Fibroblast of lung (primary cell): Measurements from ENCODE around the gene ZNF618. TPM values are rescaled to one million over a fixed set of nuclear protein-coding genes. Genes with fewer than 3 reads are reported as not detected.

Source experiments
- DNase-seq, 2 donors: peaks; one replicate each; pipeline versions ENCODE4 v3.0.0 to v3.0.0-alpha.2; 2010; ENCODE audit warnings: low read depth in 2 of 2
- H2AFZ ChIP-seq: 2 replicates; pipeline ENCODE4 v1.5.1; 2012; ENCODE audit warnings: low read length, control low read depth, inconsistent platforms
- H3K27ac ChIP-seq: 2 replicates; pipeline ENCODE4 v1.5.1; 2011; ENCODE audit warnings: low read length, control low read depth; ENCODE audit not compliant: insufficient read depth
- H3K27me3 ChIP-seq: 2 replicates; pipeline ENCODE4 v1.5.1; 2011; ENCODE audit warnings: mild to moderate bottlenecking, low read length; ENCODE audit not compliant: control insufficient read depth, insufficient read depth
- H3K36me3 ChIP-seq: 2 replicates; pipeline ENCODE4 v1.5.1; 2011; ENCODE audit warnings: low read length; ENCODE audit not compliant: control insufficient read depth, insufficient read depth
- H3K4me1 ChIP-seq: 2 replicates; pipeline ENCODE4 v1.5.1; 2011; ENCODE audit warnings: low read length; ENCODE audit not compliant: control insufficient read depth, insufficient read depth; ENCODE audit errors: extremely low read depth
- H3K4me2 ChIP-seq: 2 replicates; pipeline ENCODE4 v1.5.1; 2011; ENCODE audit warnings: low read length, control low read depth; ENCODE audit not compliant: insufficient read depth; ENCODE audit errors: extremely low read depth
- H3K4me3 ChIP-seq, 4 experiments: fragments of 200-600 bp in 1 of 4; sonication (generic) in 1 of 4; replicated peaks in 1 of 4; 2 replicates each; pipeline ENCODE4 v1.5.1; 2011 to 2016; ENCODE audit warnings: low read length in 4 of 4, low read depth in 3 of 4, mild to moderate bottlenecking in 3 of 4, control low read depth in 2 of 4, inconsistent platforms in 1 of 4, mixed read lengths in 1 of 4; ENCODE audit not compliant: insufficient read depth in 1 of 4; ENCODE audit errors: control extremely low read depth in 1 of 4
- H3K79me2 ChIP-seq: 2 replicates; pipeline ENCODE4 v1.5.1; 2012; ENCODE audit warnings: mild to moderate bottlenecking, low read length, inconsistent platforms; ENCODE audit not compliant: control insufficient read depth, insufficient read depth
- H3K9ac ChIP-seq: 2 replicates; pipeline ENCODE4 v1.5.1; 2011; ENCODE audit warnings: mild to moderate bottlenecking, low read length, control low read depth; ENCODE audit not compliant: insufficient read depth
- H3K9me3 ChIP-seq: 2 replicates; pipeline ENCODE4 v1.5.1; 2012; ENCODE audit warnings: low read depth, low read length; ENCODE audit not compliant: control insufficient read depth, insufficient read depth
- H4K20me1 ChIP-seq: 2 replicates; pipeline ENCODE4 v1.5.1; 2011; ENCODE audit warnings: low read length; ENCODE audit not compliant: control insufficient read depth, insufficient read depth; ENCODE audit errors: extremely low read depth
- CTCF ChIP-seq, 2 donors: IDR thresholded peaks in 1 of 2; conservative IDR thresholded peaks in 1 of 2; 1 replicate in 1 of 2; 2 replicates in 1 of 2; pipeline ENCODE4 v1.5.1; 2011 to 2012; ENCODE audit warnings: low read length in 2 of 2, control low read depth in 1 of 2, inconsistent platforms in 1 of 2, low read depth in 1 of 2, mild to moderate bottlenecking in 1 of 2
- EZH2 ChIP-seq: IDR thresholded peaks from 2 replicates; pipeline ENCODE4 v1.5.1; 2012; ENCODE audit warnings: low read length, control low read depth, mild to moderate bottlenecking; ENCODE audit errors: missing control alignments
- polyA plus RNA-seq, 2 donors: library from polyadenylated mRNA; depleted of rRNA in 1 of 2; stranded (reverse) in 1 of 2; unstranded in 1 of 2; fragments of >200 nt; gene quantifications; 2 replicates each; pipeline ENCODE4 v1.2.1, GENCODE V29; 2011 to 2012; ENCODE audit warnings: missing spikeins in 1 of 2
- total RNA-seq: library from RNA; depleted of rRNA; stranded (reverse); fragments of >200 nt; gene quantifications from 2 replicates; pipeline ENCODE4 v1.2.1, GENCODE V29; 2014

The ZNF618 gene
- total and polyA plus RNA-seq, 2 donors (not counting 1 experiment from before 2014, with no cell fraction given): 6.6 to 8.6 TPM

- Histone ChIP-seq H3K4me3 (no peak overlapping the region), H3K9ac (no peak overlapping the region), H3K9me3 (no peaks in the 10 kb centered on the region), H4K20me1 (no peaks in the 10 kb centered on the region), H3K36me3 (no peaks in the 10 kb centered on the region), H3K4me2 (no peak overlapping the region), H3K27me3 (no peaks in the 10 kb centered on the region), H3K79me2 (peaks cover 11% of the 10 kb centered on the region), H3K4me1 (peaks cover 32% of the 10 kb centered on the region), H3K27ac (no peak overlapping the region), H2AFZ (no peak overlapping the region)
- peak in 1 of 2 donors; percentile 55 for DNase-seq
- TF ChIP-seq CTCF (conservative IDR thresholded peaks at IDR 0.05 in 1 of 2, IDR thresholded peaks at IDR 0.05 in 1 of 2; ENCODE audit: low read depth in 1 of 2, low read length in 2 of 2) (no peak), EZH2 (no peak)
Measured at GRCh38 chr9:113952676-113953075, 76.6 kb downstream of the ZNF618 start.

DNA sequence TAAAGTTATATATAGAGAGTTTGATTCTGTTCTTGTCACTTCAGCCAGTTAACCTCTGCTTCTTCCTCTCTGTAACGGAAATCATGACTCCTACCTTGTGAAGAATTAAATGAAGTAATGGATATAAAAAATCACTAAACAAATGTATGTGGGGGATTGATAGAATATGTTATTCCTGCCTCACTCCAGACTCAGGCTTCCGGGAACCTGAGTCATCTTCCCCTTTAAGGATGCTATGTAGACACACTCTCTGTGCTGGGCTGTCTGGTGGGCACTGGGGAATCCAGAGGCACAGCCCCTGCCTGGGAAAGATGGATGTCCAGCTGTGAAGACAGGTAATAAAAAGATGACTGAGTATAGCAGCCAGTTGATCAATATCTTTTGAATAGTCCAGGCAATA lies 77.4 kb downstream of the ZNF618 start:
- H3K79me2 ChIP-seq: peaks cover 11% of the 10 kb centered on the region
- H3K36me3 ChIP-seq: no peaks in the 10 kb centered on the region
- peak in 1 of 2 donors; percentile 81 for DNase-seq
- no peaks in the 10 kb centered on the region for H3K9me3 ChIP-seq
- H3K27ac ChIP-seq: no peak overlapping the region
- no peak overlapping the region for H3K9ac ChIP-seq
- no peaks in the 10 kb centered on the region for H4K20me1 ChIP-seq
- no peaks in the 10 kb centered on the region for H3K27me3 ChIP-seq
- peaks cover 38% of the 10 kb centered on the region for H3K4me1 ChIP-seq
- no peak overlapping the region for H2AFZ ChIP-seq
- TF ChIP-seq EZH2: no peak
- TF ChIP-seq CTCF (conservative IDR thresholded peaks at IDR 0.05 in 1 of 2, IDR thresholded peaks at IDR 0.05 in 1 of 2; ENCODE audit: low read depth in 1 of 2, low read length in 2 of 2): no peak
- no peak overlapping the region for H3K4me3 ChIP-seq
- H3K4me2 ChIP-seq: no peak overlapping the region

GRCh38 chr9:113954591-113954990 lies 78.5 kb downstream of the ZNF618 start:
- no peak overlapping the region for H3K4me2 ChIP-seq
- H3K4me3 ChIP-seq: no peak overlapping the region
- H3K27me3 ChIP-seq: no peaks in the 10 kb centered on the region
- H3K79me2 ChIP-seq: peaks cover 14% of the 10 kb centered on the region
- TF ChIP-seq CTCF (conservative IDR thresholded peaks at IDR 0.05 in 1 of 2, IDR thresholded peaks at IDR 0.05 in 1 of 2; ENCODE audit: low read depth in 1 of 2, low read length in 2 of 2): no peak
- peaks cover 39% of the 10 kb centered on the region for H3K4me1 ChIP-seq
- peak overlapping the region; percentile 16 for H3K27ac ChIP-seq
- no peaks in the 10 kb centered on the region for H3K9me3 ChIP-seq
- DNase-seq: peak in 1 of 2 donors; percentile 30
- no peaks in the 10 kb centered on the region for H3K36me3 ChIP-seq
- no peak overlapping the region for H2AFZ ChIP-seq
- H3K9ac ChIP-seq: no peak overlapping the region
- no peaks in the 10 kb centered on the region for H4K20me1 ChIP-seq
